Stimulated activated CD8-positive, alpha-beta memory T cell treated with anti-CD3 and anti-CD28 coated beads, Interleukin-4, amount 100 ng/mL, for 1 hour (primary cell): Measurements from ENCODE around the gene TRIM27.
"Not testable (repeated sequence)": the region's sequence is repeated elsewhere in the genome, so short reads cannot be mapped to it uniquely, and the experiment has no call there.

ENCODE experiments used
- DNase-seq, 2 donors: peaks; one replicate each; pipeline ENCODE4 v3.0.0-alpha.2; 2020; ENCODE audit warnings: low read depth in 2 of 2, low spot score in 1 of 2

The TRIM27 gene

DNA sequence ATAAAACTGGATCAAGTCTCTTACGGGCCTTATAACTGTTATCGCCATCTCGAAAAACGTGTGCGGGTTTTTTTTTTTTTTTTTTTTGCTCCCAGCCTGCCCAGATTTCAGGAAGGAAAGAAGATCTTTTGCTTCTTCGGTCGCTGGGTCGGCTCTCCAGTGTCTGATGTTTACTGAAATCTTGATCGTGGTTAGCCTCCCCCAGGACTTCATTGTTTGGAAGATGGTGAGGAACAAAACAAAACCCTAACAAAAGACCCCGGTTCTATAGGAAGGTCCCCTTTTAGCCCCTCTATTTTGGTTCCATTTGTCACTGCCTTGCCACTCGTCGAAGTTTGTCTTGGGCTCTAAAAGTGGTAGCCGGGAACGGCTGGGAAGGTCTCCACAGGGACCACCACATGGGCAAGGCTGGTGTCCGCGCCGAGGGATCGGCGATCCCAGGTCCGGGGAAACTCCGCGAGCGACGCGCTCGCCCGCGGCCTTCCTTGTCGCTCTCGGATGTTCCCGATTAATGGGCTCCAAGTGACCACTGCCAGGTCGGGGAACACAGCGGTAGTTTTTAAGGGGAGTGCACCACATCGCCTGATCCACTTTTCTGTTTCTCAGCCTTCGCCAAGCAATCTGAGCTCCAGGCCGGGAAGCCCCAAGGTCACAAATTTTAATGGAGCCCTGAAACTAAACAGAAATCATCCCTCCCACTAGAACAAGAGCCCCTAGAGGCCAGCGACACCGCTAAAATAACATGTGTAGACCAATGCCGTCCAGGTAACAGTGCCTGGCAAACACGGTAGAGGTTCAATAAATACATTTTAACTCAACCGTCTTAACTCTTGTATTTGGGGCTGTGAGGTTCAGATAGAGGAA is 27.0 kb downstream of the TRIM27 start:
- no peak for DNase-seq

GRCh38 chr6:28895131-28895812 is 28.5 kb downstream of the TRIM27 start:
- DNase-seq = peak; percentile 53 to 77

DNA sequence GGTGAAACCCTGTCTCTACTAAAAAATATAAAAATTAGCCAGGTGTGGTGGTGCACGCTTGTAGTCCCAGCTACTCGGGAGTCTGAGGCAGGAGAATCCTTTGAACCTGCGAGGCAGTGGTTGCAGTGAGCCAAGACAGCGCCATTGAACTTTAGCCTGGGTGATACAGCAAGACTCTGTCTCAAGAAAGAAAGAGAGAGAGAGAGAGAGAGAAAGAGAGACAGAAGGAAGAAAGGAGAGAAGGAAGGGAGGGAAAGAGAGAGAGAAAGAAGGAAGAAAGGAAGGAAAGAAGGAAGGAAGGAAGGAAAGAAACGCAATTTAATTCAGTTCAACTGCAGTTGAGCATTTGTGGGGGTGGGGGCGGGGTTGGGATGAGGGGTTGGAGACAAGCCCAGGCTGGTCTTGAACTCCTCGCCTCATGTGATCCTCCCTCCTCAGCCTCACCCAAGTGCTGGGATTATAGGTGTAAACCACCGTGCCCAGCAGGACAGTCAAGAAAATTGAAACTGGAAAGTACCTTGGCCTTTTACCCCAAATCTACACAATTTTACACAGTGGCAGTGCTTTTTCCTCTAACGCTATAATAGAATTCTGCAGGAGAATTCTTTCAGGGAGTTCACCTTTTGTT is 30.5 kb downstream of the TRIM27 start:
- DNase-seq = no peak

- no peak for DNase-seq
Measured at GRCh38 chr6:28892525-28892924, 31.3 kb downstream of the TRIM27 start.

GRCh38 chr6:28887796-28888496 is 35.8 kb downstream of the TRIM27 start:
- DNase-seq = no peak

GRCh38 chr6:28886079-28886439 is 37.7 kb downstream of the TRIM27 start:
- DNase-seq = no peak

GRCh38 chr6:28884423-28885131 is 39.2 kb downstream of the TRIM27 start:
- DNase-seq = peak in 1 of 2 donors; percentile 39

GRCh38 chr6:28880894-28881780 is 42.6 kb downstream of the TRIM27 start:
- DNase-seq = peak in 1 of 2 donors; percentile 30

DNA sequence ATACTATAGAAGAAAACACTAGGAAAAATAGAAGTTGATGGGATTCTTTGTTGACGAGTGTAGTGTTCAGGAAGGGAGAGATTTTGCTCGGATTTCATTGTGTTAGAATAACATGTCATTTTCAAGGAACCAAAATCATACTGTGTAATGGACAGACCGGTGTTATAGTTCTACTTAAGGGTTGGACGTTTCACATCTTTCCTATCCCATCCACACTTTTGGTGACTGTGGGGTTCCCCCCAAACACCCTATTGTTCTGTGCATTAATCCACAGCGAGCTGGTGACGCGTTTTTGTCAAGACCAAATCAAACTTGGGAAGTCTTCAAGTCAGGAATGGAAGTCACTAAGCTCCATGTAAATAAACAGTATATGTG is 43.3 kb downstream of the TRIM27 start:
- DNase-seq = no peak

DNA sequence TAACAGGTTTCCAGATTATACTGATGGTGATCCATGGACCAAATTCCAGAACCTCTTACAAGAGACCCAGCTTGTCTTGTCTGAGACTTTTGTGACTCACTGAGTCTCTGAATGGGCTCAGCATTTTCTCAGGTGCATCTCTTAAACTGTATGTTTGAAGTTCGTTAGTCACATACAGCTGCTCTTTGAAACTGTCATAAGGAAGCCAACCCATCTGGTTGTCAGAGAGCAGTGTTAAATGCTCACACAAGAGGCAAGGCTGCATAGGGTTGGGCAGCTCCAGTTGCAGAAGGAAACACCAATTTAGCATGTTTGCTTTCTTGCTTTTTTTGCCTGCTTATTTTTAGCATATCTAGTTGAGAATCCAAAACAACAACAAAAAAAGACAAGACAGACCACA is 47.1 kb downstream of the TRIM27 start:
- no peak for DNase-seq

GRCh38 chr6:28875191-28875747 is 48.5 kb downstream of the TRIM27 start:
- DNase-seq = no peak

GRCh38 chr6:28872157-28872817 is 51.5 kb downstream of the TRIM27 start:
- not testable (repeated sequence) for DNase-seq

DNA sequence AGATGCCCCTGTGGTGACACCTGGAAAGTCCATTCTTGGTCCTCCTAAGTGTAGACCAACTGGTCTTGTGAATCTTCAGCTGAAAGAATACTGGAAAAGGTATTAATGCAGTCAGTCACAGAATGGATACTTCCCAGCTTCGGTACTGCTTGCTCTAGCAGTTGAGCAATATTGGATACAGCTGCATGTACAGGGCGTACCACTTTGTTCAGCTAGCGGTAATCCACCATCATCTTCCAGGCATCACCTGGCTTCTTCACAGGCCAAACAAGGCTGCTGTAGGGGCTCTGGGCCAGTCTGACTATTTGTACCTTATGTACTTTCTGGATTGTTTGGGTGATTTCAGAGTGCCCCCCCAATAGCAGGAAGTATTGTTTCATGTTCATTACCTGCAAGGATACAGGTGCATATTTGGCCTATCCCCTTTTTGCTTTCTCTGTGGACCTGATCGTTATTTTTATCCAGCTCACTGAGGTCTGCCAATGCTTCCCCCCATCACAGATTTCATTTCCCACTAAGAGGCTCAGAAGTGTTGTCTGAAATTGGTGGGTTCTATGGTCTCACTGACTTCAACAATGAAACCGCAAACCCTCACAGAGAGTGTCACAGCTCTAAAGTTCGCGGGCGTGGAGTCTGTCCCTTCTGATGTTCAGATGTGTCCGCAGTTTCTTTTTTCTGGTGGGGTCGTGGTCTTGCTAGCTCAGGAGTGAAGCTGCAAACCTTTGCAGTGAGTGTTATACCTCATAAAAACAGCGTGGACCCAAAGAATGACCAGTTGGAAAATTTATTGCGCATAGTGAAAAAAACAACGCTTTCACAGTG is 52.2 kb downstream of the TRIM27 start:
- no peak for DNase-seq

DNA sequence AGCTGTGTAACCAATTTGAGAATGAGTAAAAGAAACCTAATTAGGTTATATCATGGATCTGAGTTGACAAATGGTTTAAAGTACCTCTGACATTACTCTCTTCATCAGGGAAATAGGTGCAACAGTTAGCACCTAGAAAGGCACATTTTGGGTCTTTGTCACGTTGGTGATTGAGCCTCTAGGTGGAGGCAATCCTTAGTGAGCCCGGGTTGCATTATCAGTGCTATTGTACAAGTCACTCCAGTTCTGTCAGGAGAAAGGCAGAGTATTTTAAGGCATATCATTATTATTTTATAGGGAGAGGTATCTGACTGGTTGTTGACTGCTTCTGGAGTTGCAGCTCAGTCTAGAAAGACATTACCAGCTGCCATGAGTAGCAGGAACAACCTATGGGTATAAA is 54.9 kb downstream of the TRIM27 start:
- no peak for DNase-seq

DNA sequence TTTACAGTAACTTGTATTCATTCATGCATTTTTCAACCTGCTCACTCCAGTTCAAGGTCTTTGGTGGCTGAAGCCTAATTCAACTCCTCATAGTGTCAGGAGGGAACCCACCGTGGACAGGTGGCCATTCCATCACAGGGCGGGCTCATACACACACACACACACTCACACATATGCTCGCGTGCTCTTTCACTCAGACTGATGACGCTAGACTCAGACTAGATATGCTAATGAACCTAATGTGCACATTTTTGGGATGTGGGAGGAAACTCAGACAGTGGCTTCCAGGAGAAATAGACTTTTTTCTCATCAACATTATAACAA is 56.7 kb downstream of the TRIM27 start:
- no peak for DNase-seq

DNA sequence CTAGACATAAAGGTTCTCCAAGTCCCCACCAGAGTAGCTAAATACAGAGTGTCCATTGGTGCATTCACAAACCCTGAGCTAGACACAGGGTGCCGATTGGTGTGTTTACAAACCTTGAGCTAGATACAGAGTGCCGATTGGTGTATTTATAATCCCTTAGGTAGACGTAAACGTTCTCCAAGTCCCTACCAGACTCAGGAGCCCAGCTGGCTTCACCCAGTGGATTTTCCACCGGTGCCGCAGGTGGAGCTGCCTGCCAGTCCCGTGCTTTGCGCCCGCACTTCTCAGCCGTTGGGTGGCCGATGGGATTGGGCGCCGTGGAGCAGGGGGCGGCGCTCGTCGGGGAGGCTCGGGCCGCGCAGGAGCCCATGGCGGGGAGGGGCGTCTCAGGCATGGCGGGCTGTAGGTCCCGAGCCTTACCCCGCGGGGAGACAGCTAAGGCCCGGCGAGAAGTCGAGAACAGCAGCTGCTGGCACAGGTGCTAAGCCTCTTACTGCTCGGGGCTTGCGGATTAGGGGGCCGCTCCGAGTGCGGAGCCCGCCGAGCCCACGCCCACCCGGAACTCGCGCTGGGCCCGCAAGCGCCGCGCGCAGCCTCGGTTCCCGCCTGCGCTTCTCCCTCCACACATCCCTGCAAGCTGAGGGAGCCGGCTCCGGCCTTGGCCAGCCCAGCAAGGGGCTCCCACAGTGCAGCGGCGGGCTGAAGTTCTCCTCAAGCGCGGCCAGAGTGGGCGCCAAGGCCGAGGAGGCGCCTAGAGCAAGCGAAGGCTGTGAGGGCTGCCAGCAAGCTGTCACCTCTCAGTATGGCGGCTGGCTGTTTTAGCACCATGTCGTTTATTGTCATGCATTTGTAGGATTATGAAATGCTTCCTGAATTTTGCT is 57.3 kb downstream of the TRIM27 start:
- DNase-seq = peak; percentile 38 to 51
